Measurements from ENCODE around the gene EML3.
A peak's percentile ranks its signal among the peaks of the same experiment; 100 is the strongest.
"Not testable (repeated sequence)": the region's sequence is repeated elsewhere in the genome, so short reads cannot be mapped to it uniquely, and the experiment has no call there.

Gene EML3

GRCh38 chr11:62612366-62613290, at the start of gene EML3, which contains the start of gene ROM1:
Gene EML3 (minus strand): TSS chr11:62612775. CDS start chr11:62612457, 318 bp downstream.
Gene ROM1 (plus strand): TSS chr11:62613257. CDS start chr11:62613282, 25 bp downstream.
- peak; percentile 74 for DNase-seq

- no peak for DNase-seq
Measured at GRCh38 chr11:62656796-62657429, 44.3 kb upstream of the EML3 start.

GRCh38 chr11:62654297-62654696, 41.7 kb upstream of the EML3 start:
- DNase-seq, result no peak

- no peak for DNase-seq
Measured at GRCh38 chr11:62652161-62653006, 39.8 kb upstream of the EML3 start.

GRCh38 chr11:62650283-62650682, 37.7 kb upstream of the EML3 start:
- DNase-seq, result not testable (repeated sequence)

- no peak for DNase-seq
Measured at GRCh38 chr11:62649486-62649885, 36.9 kb upstream of the EML3 start.

- DNase-seq, result no peak
Measured at GRCh38 chr11:62648967-62649364, 36.4 kb upstream of the EML3 start.

- no peak for DNase-seq
Measured at GRCh38 chr11:62648185-62648966, 35.8 kb upstream of the EML3 start.

GRCh38 chr11:62647609-62648005, 35.0 kb upstream of the EML3 start:
- no peak for DNase-seq

GRCh38 chr11:62646825-62647608, 34.4 kb upstream of the EML3 start:
- DNase-seq, result no peak

GRCh38 chr11:62645946-62646824, 33.6 kb upstream of the EML3 start, which contains the start of gene GANAB:
Gene GANAB (minus strand): TSS chr11:62646613. CDS start chr11:62646599, 14 bp downstream.
- DNase-seq, result peak; percentile 97

GRCh38 chr11:62645671-62645945, 33.0 kb upstream of the EML3 start:
- DNase-seq, result no peak

- no peak for DNase-seq
Measured at GRCh38 chr11:62644220-62644619, 31.6 kb upstream of the EML3 start.

- no peak for DNase-seq
Measured at GRCh38 chr11:62632492-62632891, 19.9 kb upstream of the EML3 start.

- no peak for DNase-seq
Measured at GRCh38 chr11:62627713-62628112, 15.1 kb upstream of the EML3 start.

GRCh38 chr11:62622476-62623089, 10.0 kb upstream of the EML3 start:
- DNase-seq, result peak; percentile 20

- DNase-seq, result peak; percentile 95
Measured at GRCh38 chr11:62621567-62622470, 9.2 kb upstream of the EML3 start, which contains the start of gene B3GAT3. Gene B3GAT3 (minus strand): TSS chr11:62621986. CDS start chr11:62621947, 39 bp downstream.

GRCh38 chr11:62621027-62621566, 8.5 kb upstream of the EML3 start:
- DNase-seq, result no peak

All from fibroblast of skin of right quadriceps (primary cell).